ENCODE results near the gene DNAH6.

- TF ChIP-seq CTCF (IDR thresholded peaks at IDR 0.05) (no peak), POLR2A (IDR thresholded peaks at IDR 0.05) (no peak)
These were observed 281.0 kb downstream of the DNAH6 start for GRCh38 chr2:84797271-84797670.

Data from heart left ventricle (tissue), 13 donors.